Hepatocyte (in vitro differentiated cells): ENCODE measurements around the gene SUGCT.

ENCODE experiments used
- EZH2 ChIP-seq: fragments of 200-600 bp; sonication (generic); IDR thresholded peaks from 2 replicates; pipeline ENCODE4 v1.6.1; 2016; ENCODE audit warnings: antibody characterized with exemption, mild to moderate bottlenecking, borderline replicate concordance
- EZH2phosphoT487 ChIP-seq: fragments of 200-600 bp; sonication (generic); IDR thresholded peaks from one replicate; pipeline ENCODE4 v1.6.1; 2018; ENCODE audit warnings: antibody characterized with exemption, mild to moderate bottlenecking, low read depth, moderate library complexity; ENCODE audit not compliant: unreplicated experiment, severe bottlenecking
- TF ChIP-seq, protein P1 (sequence below): fragments of 200-600 bp; sonication (generic); IDR thresholded peaks from 2 replicates; pipeline ENCODE4 v1.5.1; 2016; ENCODE audit warnings: antibody characterized with exemption, mild to moderate bottlenecking; ENCODE audit not compliant: poor library complexity

DNA sequence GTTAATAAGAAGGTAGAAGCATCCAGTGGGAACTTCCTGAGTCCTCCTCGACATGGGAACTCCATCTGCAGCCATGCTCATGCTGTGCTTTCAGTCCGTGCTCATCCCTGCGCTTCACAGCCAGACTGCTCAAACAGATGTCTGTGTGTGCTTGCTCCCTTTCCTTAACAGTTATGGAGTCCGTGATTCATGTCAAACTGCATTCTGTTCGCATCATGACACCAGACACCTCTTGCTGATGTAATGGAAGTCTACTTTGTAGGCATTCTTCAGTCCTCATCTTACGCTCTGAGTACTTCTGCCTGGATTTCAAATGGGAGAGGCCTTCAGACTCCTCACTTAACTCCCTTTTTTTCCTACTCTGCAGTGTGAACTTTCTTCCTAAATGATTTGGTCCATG is 304.9 kb downstream of the SUGCT start:
- TF ChIP-seq, protein P1, sequence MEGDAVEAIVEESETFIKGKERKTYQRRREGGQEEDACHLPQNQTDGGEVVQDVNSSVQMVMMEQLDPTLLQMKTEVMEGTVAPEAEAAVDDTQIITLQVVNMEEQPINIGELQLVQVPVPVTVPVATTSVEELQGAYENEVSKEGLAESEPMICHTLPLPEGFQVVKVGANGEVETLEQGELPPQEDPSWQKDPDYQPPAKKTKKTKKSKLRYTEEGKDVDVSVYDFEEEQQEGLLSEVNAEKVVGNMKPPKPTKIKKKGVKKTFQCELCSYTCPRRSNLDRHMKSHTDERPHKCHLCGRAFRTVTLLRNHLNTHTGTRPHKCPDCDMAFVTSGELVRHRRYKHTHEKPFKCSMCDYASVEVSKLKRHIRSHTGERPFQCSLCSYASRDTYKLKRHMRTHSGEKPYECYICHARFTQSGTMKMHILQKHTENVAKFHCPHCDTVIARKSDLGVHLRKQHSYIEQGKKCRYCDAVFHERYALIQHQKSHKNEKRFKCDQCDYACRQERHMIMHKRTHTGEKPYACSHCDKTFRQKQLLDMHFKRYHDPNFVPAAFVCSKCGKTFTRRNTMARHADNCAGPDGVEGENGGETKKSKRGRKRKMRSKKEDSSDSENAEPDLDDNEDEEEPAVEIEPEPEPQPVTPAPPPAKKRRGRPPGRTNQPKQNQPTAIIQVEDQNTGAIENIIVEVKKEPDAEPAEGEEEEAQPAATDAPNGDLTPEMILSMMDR = no peak
- TF ChIP-seq EZH2 (no peak), EZH2phosphoT487 (no peak)
